ENCODE results near the gene TSHZ1. TPM values are rescaled to one million over a fixed set of nuclear protein-coding genes. Genes with fewer than 3 reads are reported as not detected.
A peak's percentile ranks its signal among the peaks of the same experiment; 100 is the strongest.

The TSHZ1 gene
- total and polyA plus RNA-seq, 2 of the 8 experiments (the other 6 are each of a cell fraction or from before 2014, with no cell fraction given) = 0.03 to 0.32 TPM

GRCh38 chr18:75212751-75213090, 2.1 kb downstream of the TSHZ1 start:
- Histone ChIP-seq H3K4ac (replicated peaks; ENCODE audit: insufficient read length, low read depth, low read length) (no peak overlapping the region), H3K18ac (ENCODE audit: extremely low read depth, low read length) (no peak overlapping the region), H3K9ac (replicated peaks in 1 of 4; ENCODE audit: extremely low read depth in 1 of 4, low read depth in 3 of 4, low read length in 3 of 4) (no peak overlapping the region), H2BK20ac (ENCODE audit: low read length) (no peak overlapping the region), H2AFZ (ENCODE audit: low read length) (no peak overlapping the region), H3K79me2 (ENCODE audit: control insufficient read depth in 1 of 2, insufficient read depth in 2 of 2, low read length in 2 of 2) (no peaks in the 10 kb centered on the region), H4K8ac (ENCODE audit: extremely low read depth, insufficient read depth, low read length) (no peak overlapping the region), H2AK5ac (ENCODE audit: low read depth, low read length) (no peak overlapping the region), H3K23ac (ENCODE audit: insufficient read length) (no peak overlapping the region), H3K9me3 (ENCODE audit: insufficient read depth in 2 of 2, low read depth in 1 of 2, low read length in 1 of 2) (no peaks in the 10 kb centered on the region), H3K27ac (ENCODE audit: low read depth, low read length) (no peak overlapping the region), H3K4me1 (replicated peaks in 1 of 4; ENCODE audit: control insufficient read depth in 3 of 4, insufficient read depth in 4 of 4, low read length in 3 of 4) (peaks cover 5 to 10% (median 6%) of the 10 kb centered on the region in 4 experiments), H2BK5ac (ENCODE audit: low read depth, low read length) (no peak overlapping the region), H4K20me1 (replicated peaks in 1 of 2; ENCODE audit: control insufficient read depth in 1 of 2, insufficient read depth in 2 of 2, low read length in 2 of 2) (peaks cover 5 to 6% of the 10 kb centered on the region in 2 experiments), H3K79me1 (ENCODE audit: low read depth, low read length) (no peaks in the 10 kb centered on the region), H2BK12ac (ENCODE audit: low read depth, low read length) (no peak overlapping the region), H3K4me2 (ENCODE audit: insufficient read depth in 1 of 2, low read depth in 2 of 2, low read length in 2 of 2) (peak overlapping the region; percentile 71 to 94; a peak in 2 of 4 replicates), H3K4me3 (ENCODE audit: extremely low read depth in 1 of 4, insufficient read depth in 2 of 4, low read depth in 3 of 4, low read length in 4 of 4) (no peak overlapping the region), H4K5ac (ENCODE audit: insufficient read length, low read depth, low read length) (no peak overlapping the region), H2BK15ac (ENCODE audit: low read length) (no peak overlapping the region), H3K14ac (ENCODE audit: insufficient read length) (no peak overlapping the region), H3K36me3 (ENCODE audit: control insufficient read depth in 2 of 4, insufficient read depth in 4 of 4, low read length in 3 of 4) (no peaks in the 10 kb centered on the region), H4K91ac (replicated peaks; ENCODE audit: insufficient read length, low read length) (no peak overlapping the region), H2BK120ac (replicated peaks; ENCODE audit: low read depth, low read length) (no peak overlapping the region), H3K23me2 (ENCODE audit: low read depth, low read length) (peaks cover 22% of the 10 kb centered on the region), H3K56ac (replicated peaks; ENCODE audit: insufficient read length, low read depth, low read length) (no peak overlapping the region), H3K27me3 (replicated peaks in 1 of 4; ENCODE audit: control insufficient read depth in 3 of 4, extremely low read depth in 1 of 4, insufficient read depth in 3 of 4, low read length in 3 of 4) (peaks cover 24 to 49% (median 42%) of the 10 kb centered on the region in 4 experiments)
- DNase-seq (ENCODE audit: low read depth in 1 of 2, low spot score in 2 of 2) (no peak), FAIRE-seq (no peak)
- 62% methylated on average over 5 of the region's 5 CpGs; no CpG with 5 or more reads in 1 of the 2 experiments for WGBS, 2 experiments (ENCODE audit: extremely low coverage in 1 of 2, insufficient coverage in 1 of 2, insufficient read length in 1 of 2, insufficient replicate concordance in 2 of 2, low coverage in 1 of 2, low lambda C conversion rate in 2 of 2, missing lambda C conversion rate in 1 of 2)
- TF ChIP-seq SP4 (IDR thresholded peaks at IDR 0.05; ENCODE audit: low read length) (no peak), RNF2 (IDR thresholded peaks at IDR 0.05; ENCODE audit: borderline replicate concordance, low read depth, low read length, missing control alignments, poor library complexity, severe bottlenecking) (no peak), SIX5 (IDR thresholded peaks at IDR 0.05; ENCODE audit: low read depth, low read length) (no peak), CHD1 (IDR thresholded peaks at IDR 0.05; ENCODE audit: low read depth, low read length) (no peak), RBBP5 (IDR thresholded peaks at IDR 0.05; ENCODE audit: borderline replicate concordance, low read depth, low read length) (no peak), EZH2 (IDR thresholded peaks at IDR 0.05; ENCODE audit: low read depth, low read length, severe bottlenecking) (peak; percentile 13)
- ChIA-PET POLR2A (ENCODE audit: partially characterized antibody) (no interaction called here), CTCF (ENCODE audit: partially characterized antibody) (interaction anchor here (0.7 to 0.8 kb wide), 2 partner anchors 76 to 366 kb away, joined by 3 to 4 read pairs; no protein-coding TSS in a partner anchor)
